H1 (cell line): ENCODE data around the gene TUBAL3. TPM values are rescaled to one million over a fixed set of nuclear protein-coding genes. Genes with fewer than 3 reads are reported as not detected.

ENCODE experiments used
- CTCF ChIA-PET: fragments of 300-600 bp; sonication (Branson Sonifier 250); formaldehyde crosslinking; loops from one replicate; lab custom pipeline; 2021; ENCODE audit not compliant: partially characterized antibody; lab: Charles Lee
- POLR2A ChIA-PET: fragments of 300-600 bp; sonication (Branson Sonifier 250); formaldehyde crosslinking; loops from one replicate; lab custom pipeline; 2021; ENCODE audit warnings: inconsistent platforms; ENCODE audit not compliant: partially characterized antibody; lab: Charles Lee
- DNase-seq, 2 experiments: peaks; one replicate each; pipeline versions ENCODE4 v3.0.0 to v3.0.0-alpha.2; 2010 to 2022; ENCODE audit warnings: low spot score in 2 of 2, low read depth in 1 of 2, mixed read lengths in 1 of 2
- FAIRE-seq: peaks from 2 replicates; lab custom pipeline; 2011; peaks lifted over from hg19 to GRCh38; lab: Jason Lieb, UNC
- H2AFZ ChIP-seq: 2 replicates; pipeline ENCODE4 v1.8.1; 2012; ENCODE audit warnings: low read length, inconsistent platforms
- H2AK5ac ChIP-seq: 2 replicates; pipeline ENCODE4 v1.6.1; 2013; ENCODE audit warnings: low read depth, low read length
- H2BK120ac ChIP-seq: replicated peaks from 2 replicates; pipeline ENCODE3; 2013; ENCODE audit warnings: low read depth, low read length, inconsistent platforms
- H2BK12ac ChIP-seq: 2 replicates; pipeline ENCODE4 v1.6.1; 2013; ENCODE audit warnings: low read depth, low read length
- H2BK15ac ChIP-seq: 2 replicates; pipeline ENCODE4 v1.6.1; 2013; ENCODE audit warnings: low read length
- H2BK20ac ChIP-seq: 2 replicates; pipeline ENCODE4 v1.6.1; 2013; ENCODE audit warnings: low read length
- H2BK5ac ChIP-seq: 2 replicates; pipeline ENCODE4 v1.6.1; 2013; ENCODE audit warnings: low read depth, low read length
- H3K14ac ChIP-seq: 2 replicates; pipeline ENCODE4 v1.6.1; 2013; ENCODE audit warnings: inconsistent platforms; ENCODE audit not compliant: insufficient read length
- H3K18ac ChIP-seq: 2 replicates; pipeline ENCODE4 v1.6.1; 2013; ENCODE audit warnings: low read length; ENCODE audit errors: extremely low read depth
- H3K23ac ChIP-seq: 2 replicates; pipeline ENCODE4 v1.6.1; 2013; ENCODE audit warnings: inconsistent platforms; ENCODE audit not compliant: insufficient read length
- H3K23me2 ChIP-seq: 2 replicates; pipeline ENCODE4 v1.6.1; 2013; ENCODE audit warnings: low read depth, low read length
- H3K27ac ChIP-seq: 2 replicates; pipeline ENCODE4 v1.6.1; 2011; ENCODE audit warnings: low read depth, low read length, inconsistent platforms
- H3K27me3 ChIP-seq, 4 experiments: replicated peaks in 1 of 4; 1 replicate in 1 of 4; 2 replicates in 3 of 4; pipeline versions ENCODE4 v1.6.1 to v1.8.1; 2011 to 2013; ENCODE audit warnings: low read length in 3 of 4, mild to moderate bottlenecking in 3 of 4, inconsistent platforms in 2 of 4, mixed read lengths in 2 of 4, moderate library complexity in 1 of 4; ENCODE audit not compliant: control insufficient read depth in 3 of 4, insufficient read depth in 3 of 4; ENCODE audit errors: extremely low read depth in 1 of 4
- H3K36me3 ChIP-seq, 4 experiments: 2 replicates each; pipeline versions ENCODE4 v1.6.1 to v1.8.1; 2011 to 2013; ENCODE audit warnings: mild to moderate bottlenecking in 4 of 4, low read length in 3 of 4, moderate library complexity in 2 of 4, control low read depth in 1 of 4, inconsistent platforms in 1 of 4; ENCODE audit not compliant: insufficient read depth in 4 of 4, control insufficient read depth in 2 of 4
- H3K4ac ChIP-seq: replicated peaks from 2 replicates; pipeline ENCODE3; 2013; ENCODE audit warnings: low read length, low read depth, mixed read lengths, inconsistent platforms; ENCODE audit not compliant: insufficient read length
- H3K4me1 ChIP-seq, 4 experiments: replicated peaks in 1 of 4; 1 replicate in 1 of 4; 2 replicates in 3 of 4; pipeline versions ENCODE4 v1.6.1 to v1.8.1; 2011 to 2013; ENCODE audit warnings: low read length in 3 of 4, inconsistent platforms in 2 of 4, mixed read lengths in 1 of 4; ENCODE audit not compliant: insufficient read depth in 4 of 4, control insufficient read depth in 3 of 4
- H3K4me2 ChIP-seq, 2 experiments: 2 replicates each; pipeline versions ENCODE4 v1.6.1 to v1.8.1; 2011 to 2013; ENCODE audit warnings: low read depth in 2 of 2, low read length in 2 of 2, control low read depth in 1 of 2, inconsistent platforms in 1 of 2, mild to moderate bottlenecking in 1 of 2; ENCODE audit not compliant: insufficient read depth in 1 of 2
- H3K4me3 ChIP-seq, 4 experiments: fragments of 200-600, 300-600 bp in 1 of 4; sonication (generic), shearing (Covaris generic), sonication (Bioruptor Twin) in 1 of 4; 2 replicates each; pipeline versions ENCODE4 v1.5.1 to v1.8.1; 2011 to 2016; ENCODE audit warnings: low read length in 4 of 4, low read depth in 3 of 4, control low read depth in 2 of 4, inconsistent platforms in 2 of 4, mild to moderate bottlenecking in 2 of 4, mixed read lengths in 1 of 4, moderate library complexity in 1 of 4; ENCODE audit not compliant: insufficient read depth in 2 of 4; ENCODE audit errors: extremely low read depth in 1 of 4
- H3K56ac ChIP-seq: replicated peaks from 2 replicates; pipeline ENCODE3; 2013; ENCODE audit warnings: low read depth, mild to moderate bottlenecking, mixed read lengths, low read length, inconsistent platforms; ENCODE audit not compliant: insufficient read length
- H3K79me1 ChIP-seq: 2 replicates; pipeline ENCODE4 v1.6.1; 2013; ENCODE audit warnings: low read depth, low read length, control low read depth
- H3K79me2 ChIP-seq, 2 experiments: 2 replicates each; pipeline versions ENCODE4 v1.6.1 to v1.8.1; 2012 to 2013; ENCODE audit warnings: low read length in 2 of 2, mild to moderate bottlenecking in 2 of 2, inconsistent platforms in 1 of 2; ENCODE audit not compliant: insufficient read depth in 2 of 2, control insufficient read depth in 1 of 2
- H3K9ac ChIP-seq, 4 experiments: replicated peaks in 1 of 4; 1 replicate in 1 of 4; 2 replicates in 3 of 4; pipeline versions ENCODE4 v1.6.1 to v1.8.1; 2011 to 2013; ENCODE audit warnings: low read depth in 3 of 4, low read length in 3 of 4, control low read depth in 2 of 4, mild to moderate bottlenecking in 2 of 4, moderate library complexity in 2 of 4, inconsistent platforms in 1 of 4; ENCODE audit errors: extremely low read depth in 1 of 4
- H3K9me3 ChIP-seq, 2 experiments: 2 replicates each; pipeline versions ENCODE4 v1.6.1 to v1.8.1; 2012 to 2013; ENCODE audit warnings: mild to moderate bottlenecking in 2 of 2, moderate library complexity in 2 of 2, control low read depth in 1 of 2, inconsistent platforms in 1 of 2, low read depth in 1 of 2, low read length in 1 of 2, mixed read lengths in 1 of 2; ENCODE audit not compliant: insufficient read depth in 2 of 2
- H4K20me1 ChIP-seq, 2 experiments: replicated peaks in 1 of 2; 2 replicates each; pipeline versions ENCODE3 to v1.8.1; 2011 to 2013; ENCODE audit warnings: inconsistent platforms in 2 of 2, low read length in 2 of 2, mild to moderate bottlenecking in 1 of 2; ENCODE audit not compliant: insufficient read depth in 2 of 2, control insufficient read depth in 1 of 2
- H4K5ac ChIP-seq: 2 replicates; pipeline ENCODE4 v1.6.1; 2013; ENCODE audit warnings: low read length, low read depth, mixed read lengths, inconsistent platforms; ENCODE audit not compliant: insufficient read length
- H4K8ac ChIP-seq: 2 replicates; pipeline ENCODE4 v1.8.0; 2013; ENCODE audit warnings: mild to moderate bottlenecking, moderate library complexity, low read length, inconsistent platforms; ENCODE audit not compliant: insufficient read depth; ENCODE audit errors: extremely low read depth
- H4K91ac ChIP-seq: replicated peaks from 2 replicates; pipeline ENCODE3; 2013; ENCODE audit warnings: low read length, mixed read lengths, inconsistent platforms; ENCODE audit not compliant: insufficient read length
- CHD1 ChIP-seq: IDR thresholded peaks from 2 replicates; pipeline ENCODE4 v1.6.1; 2012; ENCODE audit warnings: low read depth, low read length, improper control_type of control experiment
- CHD2 ChIP-seq: IDR thresholded peaks from 2 replicates; pipeline ENCODE4 v1.6.1; 2012; ENCODE audit warnings: low read length, improper control_type of control experiment
- EGR1 ChIP-seq: IDR thresholded peaks from 2 replicates; pipeline ENCODE4 v1.6.1; 2011; ENCODE audit warnings: low read depth, low read length, borderline replicate concordance
- GABPA ChIP-seq: IDR thresholded peaks from 2 replicates; pipeline ENCODE4 v1.6.1; 2011; ENCODE audit warnings: mild to moderate bottlenecking, low read length, moderate library complexity, borderline replicate concordance; ENCODE audit not compliant: insufficient read depth
- HDAC2 ChIP-seq, 2 experiments: fragments of 300-600 bp in 1 of 2; sonication (generic) in 1 of 2; IDR thresholded peaks; 2 replicates each; pipeline ENCODE4 v1.6.1; 2011 to 2012; ENCODE audit warnings: low read depth in 2 of 2, low read length in 2 of 2, mild to moderate bottlenecking in 2 of 2, moderate library complexity in 2 of 2, borderline replicate concordance in 1 of 2, inconsistent platforms in 1 of 2
- JUN ChIP-seq: IDR thresholded peaks from 2 replicates; pipeline ENCODE4 v1.6.1; 2011; ENCODE audit warnings: low read depth, mild to moderate bottlenecking, improper control_type of control experiment, low read length
- JUND ChIP-seq: IDR thresholded peaks from 2 replicates; pipeline ENCODE4 v1.6.1; 2011; ENCODE audit warnings: mild to moderate bottlenecking, improper control_type of control experiment, low read length
- KDM5A ChIP-seq: fragments of 200-600 bp; IDR thresholded peaks from 2 replicates; pipeline ENCODE4 v1.7.1; 2012; ENCODE audit warnings: mild to moderate bottlenecking, low read length, inconsistent platforms, mixed read lengths
- TBP ChIP-seq: IDR thresholded peaks from 2 replicates; pipeline ENCODE4 v1.6.1; 2011; ENCODE audit warnings: low read depth, low read length, improper control_type of control experiment
- TEAD4 ChIP-seq: IDR thresholded peaks from 2 replicates; pipeline ENCODE4 v1.6.1; 2012; ENCODE audit warnings: low read depth, low read length, inconsistent platforms, mixed read lengths
- YY1 ChIP-seq: IDR thresholded peaks from 2 replicates; pipeline ENCODE4 v1.6.1; 2011; ENCODE audit warnings: low read depth, mild to moderate bottlenecking, low read length
- WGBS, 2 experiments: shearing (Covaris generic) in 1 of 2; methylation state at CpG; one replicate each; pipeline versions ENCODE4 v1.1.6 to v1.1.7; 2013 to 2015; ENCODE audit warnings: low lambda C conversion rate in 2 of 2, mixed read lengths in 2 of 2, inconsistent platforms in 1 of 2, low coverage in 1 of 2, missing lambda C conversion rate in 1 of 2; ENCODE audit not compliant: insufficient replicate concordance in 2 of 2, insufficient coverage in 1 of 2, insufficient read length in 1 of 2; ENCODE audit errors: extremely low coverage in 1 of 2, missing lambda C conversion rate in 1 of 2; 5-methylcytosine and 5-hydroxymethylcytosine counted together
- polyA plus RNA-seq, 7 experiments: library from polyadenylated mRNA; depleted of rRNA in 3 of 7; stranded (reverse) in 5 of 7; unstranded in 2 of 7; fragments of >200 nt in 5 of 7; fragments of 200-250 nt in 2 of 7; gene quantifications; 1 replicate in 5 of 7; 2 replicates in 1 of 7; 4 replicates in 1 of 7; pipeline versions ENCODE4 v1.2.1 to v1.2.3, GENCODE V29; 2011 to 2013; ENCODE audit warnings: missing spikeins in 2 of 7, mixed read lengths in 2 of 7
- total RNA-seq: library from RNA; stranded (reverse); fragmentation: NEBNext Ultra II Directional; extraction: Animal tissue kit (Norgen Biotek cat#: 25700); gene quantifications from 2 replicates; pipeline ENCODE4 v1.2.1, GENCODE V29; 2021

Gene TUBAL3
- total and polyA plus RNA-seq, 2 of the 8 experiments (the other 6 are each of a cell fraction or from before 2014, with no cell fraction given): 0.17 TPM; not detected in 1

DNA sequence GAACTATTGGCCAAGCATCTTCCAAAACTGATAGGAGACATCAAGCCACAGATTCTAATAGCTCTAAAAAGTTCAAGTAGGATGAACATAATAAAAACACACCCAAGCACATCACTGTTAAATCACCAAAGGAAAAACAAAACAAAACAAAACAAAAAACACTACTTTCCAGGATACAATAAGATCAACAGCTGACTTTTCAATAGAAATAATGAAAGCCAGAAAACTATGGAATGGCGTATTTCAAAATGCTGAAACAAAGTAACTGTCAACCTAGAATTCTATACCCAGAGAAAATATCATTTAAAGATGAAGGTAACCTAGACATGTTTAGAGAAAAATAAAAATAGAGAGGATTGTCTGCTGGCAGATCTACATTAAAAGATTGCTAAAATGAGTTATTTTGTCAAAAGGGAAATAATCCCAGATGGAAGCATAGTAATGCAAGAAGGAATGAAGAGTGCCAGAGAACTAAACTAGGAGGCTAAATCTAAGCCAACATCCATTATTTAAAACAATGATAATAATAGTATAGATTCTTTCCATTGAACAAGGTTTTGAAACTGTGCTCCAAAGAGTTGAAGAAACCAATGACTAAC, 13.9 kb downstream of the TUBAL3 start:
- H2BK15ac ChIP-seq: no peak overlapping the region
- no peak overlapping the region for H2BK120ac ChIP-seq
- no peak overlapping the region for H3K14ac ChIP-seq
- H3K23ac ChIP-seq: no peak overlapping the region
- no peaks in the 10 kb centered on the region for H3K36me3 ChIP-seq
- H3K4me2 ChIP-seq: no peak overlapping the region
- no peak overlapping the region for H2AFZ ChIP-seq
- WGBS, 2 experiments: 93% methylated on average over 1 of the region's 1 CpG; no CpG with 5 or more reads in 1 of the 2 experiments
- H2BK5ac ChIP-seq: no peak overlapping the region
- no peak overlapping the region for H3K27ac ChIP-seq
- H3K9ac ChIP-seq: no peak overlapping the region
- H3K79me2 ChIP-seq: no peaks in the 10 kb centered on the region
- DNase-seq (no peak), FAIRE-seq (no peak)
- no peak overlapping the region for H4K5ac ChIP-seq
- TF ChIP-seq TEAD4 (no peak), CHD1 (no peak), YY1 (no peak), JUND (no peak), GABPA (no peak), EGR1 (no peak), JUN (no peak), TBP (no peak), HDAC2 (IDR thresholded peaks at IDR 0.05; ENCODE audit: borderline replicate concordance in 1 of 2, low read depth in 2 of 2, low read length in 2 of 2) (no peak), CHD2 (no peak), KDM5A (no peak)
- H3K4me3 ChIP-seq: no peak overlapping the region
- H2BK12ac ChIP-seq: no peak overlapping the region
- H2BK20ac ChIP-seq: no peak overlapping the region
- POLR2A ChIA-PET: no interaction called here
- no peak overlapping the region for H4K91ac ChIP-seq
- no peak overlapping the region for H3K18ac ChIP-seq
- H3K56ac ChIP-seq: no peak overlapping the region
- H3K79me1 ChIP-seq: no peaks in the 10 kb centered on the region
- no peaks in the 10 kb centered on the region for H4K20me1 ChIP-seq
- H3K4me1 ChIP-seq: no peaks in the 10 kb centered on the region; a peak in 1 of 7 replicates
- H3K4ac ChIP-seq: no peak overlapping the region
- H3K27me3 ChIP-seq: no peaks in the 10 kb centered on the region
- peaks cover 28 to 29% of the 10 kb centered on the region in 2 experiments for H3K9me3 ChIP-seq
- no peak overlapping the region for H4K8ac ChIP-seq
- H3K23me2 ChIP-seq: no peaks in the 10 kb centered on the region
- H2AK5ac ChIP-seq: no peak overlapping the region
- CTCF ChIA-PET: interaction anchor here (0.6 kb wide), 1 partner anchor 541 kb away, joined by 3 read pairs; no protein-coding TSS in a partner anchor
